Measurements from ENCODE around the gene MACROH2A1.
A peak's percentile ranks its signal among the peaks of the same experiment; 100 is the strongest.

MACROH2A1 gene

GRCh38 chr5:135319458-135319857 lies 79.6 kb downstream of the MACROH2A1 start:
- Mint-ChIP-seq H3K9me3 (no peaks in the 10 kb centered on the region), H3K27ac (no peak overlapping the region), H3K36me3 (peaks cover 2% of the 10 kb centered on the region), H3K27me3 (peaks cover 3% of the 10 kb centered on the region), H3K4me1 (peaks cover 31% of the 10 kb centered on the region), H3K4me3 (no peak overlapping the region)
- CTCF ChIA-PET, result interaction anchor here (0.7 to 1.1 kb wide), 3 partner anchors 13 to 105 kb away, joined by 3 to 4 read pairs (median 3); no protein-coding TSS in a partner anchor
- peak; percentile 15 for DNase-seq

GRCh38 chr5:135318924-135319323 lies 80.1 kb downstream of the MACROH2A1 start:
- H3K36me3 Mint-ChIP-seq, result peaks cover 5% of the 10 kb centered on the region
- no peaks in the 10 kb centered on the region for H3K9me3 Mint-ChIP-seq

GRCh38 chr5:135318037-135318436 lies 81.0 kb downstream of the MACROH2A1 start:
- H3K9me3 Mint-ChIP-seq, result no peaks in the 10 kb centered on the region
- CTCF ChIA-PET, result interaction anchor here (1.1 kb wide), 1 partner anchor 14 kb away, joined by 3 read pairs; no protein-coding TSS in a partner anchor
- no peak for DNase-seq
- peaks cover 3% of the 10 kb centered on the region for H3K27me3 Mint-ChIP-seq
- H3K4me3 Mint-ChIP-seq, result no peak overlapping the region
- H3K27ac Mint-ChIP-seq, result no peak overlapping the region
- H3K36me3 Mint-ChIP-seq, result peaks cover 5% of the 10 kb centered on the region
- H3K4me1 Mint-ChIP-seq, result peaks cover 39% of the 10 kb centered on the region

More at GRCh38 chr5:135318924-135319323, 80.1 kb downstream of the MACROH2A1 start:
- DNase-seq, result peak; percentile 14
- peaks cover 31% of the 10 kb centered on the region for H3K4me1 Mint-ChIP-seq
- CTCF ChIA-PET, result interaction anchor here (1.1 kb wide), 1 partner anchor 13 kb away, joined by 3 read pairs; no protein-coding TSS in a partner anchor
- peaks cover 3% of the 10 kb centered on the region for H3K27me3 Mint-ChIP-seq
- H3K27ac Mint-ChIP-seq, result peak overlapping the region; percentile 14
- H3K4me3 Mint-ChIP-seq, result no peak overlapping the region

GRCh38 chr5:135317286-135317685 lies 81.7 kb downstream of the MACROH2A1 start:
- Mint-ChIP-seq H3K27ac (no peak overlapping the region), H3K4me1 (peaks cover 42% of the 10 kb centered on the region), H3K36me3 (peaks cover 3% of the 10 kb centered on the region), H3K4me3 (no peak overlapping the region), H3K9me3 (no peaks in the 10 kb centered on the region), H3K27me3 (peaks cover 3% of the 10 kb centered on the region)
- peak; percentile 11 for DNase-seq
- CTCF ChIA-PET, result no interaction called here

GRCh38 chr5:135315386-135315785 lies 83.6 kb downstream of the MACROH2A1 start:
- Mint-ChIP-seq H3K4me1 (peaks cover 52% of the 10 kb centered on the region), H3K4me3 (no peak overlapping the region), H3K27me3 (peaks cover 3% of the 10 kb centered on the region), H3K9me3 (no peaks in the 10 kb centered on the region), H3K36me3 (peaks cover 9% of the 10 kb centered on the region), H3K27ac (no peak overlapping the region)
- CTCF ChIA-PET, result no interaction called here
- no peak for DNase-seq

- CTCF ChIA-PET, result no interaction called here
- H3K4me3 Mint-ChIP-seq, result no peak overlapping the region
- H3K36me3 Mint-ChIP-seq, result peaks cover 9% of the 10 kb centered on the region
- peaks cover 65% of the 10 kb centered on the region for H3K4me1 Mint-ChIP-seq
- peaks cover 3% of the 10 kb centered on the region for H3K27me3 Mint-ChIP-seq
- DNase-seq, result no peak
- peak overlapping the region; percentile 87 for H3K27ac Mint-ChIP-seq
- H3K9me3 Mint-ChIP-seq, result no peaks in the 10 kb centered on the region
Observed at GRCh38 chr5:135313946-135314345, 85.1 kb downstream of the MACROH2A1 start.

- Mint-ChIP-seq H3K27ac (peak overlapping the region; percentile 87), H3K9me3 (no peaks in the 10 kb centered on the region), H3K36me3 (peaks cover 9% of the 10 kb centered on the region), H3K4me3 (peak overlapping the region; percentile 16), H3K27me3 (peaks cover 3% of the 10 kb centered on the region), H3K4me1 (peaks cover 70% of the 10 kb centered on the region)
- DNase-seq, result no peak
- CTCF ChIA-PET, result no interaction called here
Observed at GRCh38 chr5:135313405-135313804, 85.6 kb downstream of the MACROH2A1 start.

GRCh38 chr5:135312255-135312935 lies 86.6 kb downstream of the MACROH2A1 start:
- DNase-seq, result no peak
- Mint-ChIP-seq H3K36me3 (peaks cover 9% of the 10 kb centered on the region), H3K27me3 (peaks cover 3% of the 10 kb centered on the region), H3K4me3 (no peak overlapping the region), H3K9me3 (no peaks in the 10 kb centered on the region), H3K27ac (peak overlapping the region; percentile 87), H3K4me1 (peaks cover 79% of the 10 kb centered on the region)
- CTCF ChIA-PET, result no interaction called here

- CTCF ChIA-PET, result interaction anchor here (0.7 to 1.6 kb wide), 2 partner anchors 16 to 62 kb away, joined by 3 to 5 read pairs; no protein-coding TSS in a partner anchor
- Mint-ChIP-seq H3K4me3 (no peak overlapping the region), H3K27me3 (peaks cover 3% of the 10 kb centered on the region), H3K27ac (peak overlapping the region; percentile 92), H3K36me3 (peaks cover 9% of the 10 kb centered on the region), H3K4me1 (peaks cover 90% of the 10 kb centered on the region), H3K9me3 (no peaks in the 10 kb centered on the region)
- DNase-seq, result no peak
Observed at GRCh38 chr5:135310328-135310989, 88.6 kb downstream of the MACROH2A1 start.

- peak overlapping the region; percentile 6 for H3K4me3 Mint-ChIP-seq
- DNase-seq, result peak; percentile 53
- peaks cover 9% of the 10 kb centered on the region for H3K36me3 Mint-ChIP-seq
- H3K9me3 Mint-ChIP-seq, result no peaks in the 10 kb centered on the region
- peak overlapping the region; percentile 92 for H3K27ac Mint-ChIP-seq
- H3K4me1 Mint-ChIP-seq, result peaks cover 92% of the 10 kb centered on the region
- H3K27me3 Mint-ChIP-seq, result peaks cover 11% of the 10 kb centered on the region
- CTCF ChIA-PET, result interaction anchor here (0.7 to 1.6 kb wide), 2 partner anchors 16 to 61 kb away, joined by 3 to 5 read pairs; no protein-coding TSS in a partner anchor
Observed at GRCh38 chr5:135309391-135310327, 89.4 kb downstream of the MACROH2A1 start.

- Mint-ChIP-seq H3K4me1 (peaks cover 89% of the 10 kb centered on the region), H3K36me3 (peaks cover 6% of the 10 kb centered on the region), H3K27ac (peak overlapping the region; percentile 92), H3K27me3 (peaks cover 20% of the 10 kb centered on the region), H3K4me3 (no peak overlapping the region), H3K9me3 (no peaks in the 10 kb centered on the region)
- CTCF ChIA-PET, result no interaction called here
- no peak for DNase-seq
Observed at GRCh38 chr5:135308752-135309151, 90.3 kb downstream of the MACROH2A1 start.

- no peak for DNase-seq
- Mint-ChIP-seq H3K4me3 (no peak overlapping the region), H3K27me3 (peaks cover 21% of the 10 kb centered on the region), H3K27ac (no peak overlapping the region), H3K4me1 (peaks cover 84% of the 10 kb centered on the region), H3K9me3 (no peaks in the 10 kb centered on the region), H3K36me3 (peaks cover 6% of the 10 kb centered on the region)
- CTCF ChIA-PET, result no interaction called here
Observed at GRCh38 chr5:135308245-135308644, 90.8 kb downstream of the MACROH2A1 start.

GRCh38 chr5:135307143-135307903 lies 91.7 kb downstream of the MACROH2A1 start:
- no peak for DNase-seq
- no peaks in the 10 kb centered on the region for H3K9me3 Mint-ChIP-seq
- H3K36me3 Mint-ChIP-seq, result peaks cover 6% of the 10 kb centered on the region
- peaks cover 21% of the 10 kb centered on the region for H3K27me3 Mint-ChIP-seq
- H3K4me3 Mint-ChIP-seq, result no peak overlapping the region
- CTCF ChIA-PET, result no interaction called here
- peak overlapping the region; percentile 12 for H3K27ac Mint-ChIP-seq
- H3K4me1 Mint-ChIP-seq, result peaks cover 74% of the 10 kb centered on the region
